ENCODE data around the gene LAMP2.

- TF ChIP-seq POLR2A (IDR thresholded peaks at IDR 0.05; ENCODE audit: low read depth, low read length) (no peak), POLR2AphosphoS5 (IDR thresholded peaks at IDR 0.05; ENCODE audit: low read depth, low read length) (no peak)
Measured at GRCh38 chrX:120457766-120458180, 11.3 kb downstream of the LAMP2 start.

Measured in GM12892 (cell line).